ENCODE data around the gene ZNF438. TPM values are rescaled to one million over a fixed set of nuclear protein-coding genes. Genes with fewer than 3 reads are reported as not detected.

Gene ZNF438
- total RNA-seq, 1 experiment from 2014 or later, result 0.83 TPM

DNA sequence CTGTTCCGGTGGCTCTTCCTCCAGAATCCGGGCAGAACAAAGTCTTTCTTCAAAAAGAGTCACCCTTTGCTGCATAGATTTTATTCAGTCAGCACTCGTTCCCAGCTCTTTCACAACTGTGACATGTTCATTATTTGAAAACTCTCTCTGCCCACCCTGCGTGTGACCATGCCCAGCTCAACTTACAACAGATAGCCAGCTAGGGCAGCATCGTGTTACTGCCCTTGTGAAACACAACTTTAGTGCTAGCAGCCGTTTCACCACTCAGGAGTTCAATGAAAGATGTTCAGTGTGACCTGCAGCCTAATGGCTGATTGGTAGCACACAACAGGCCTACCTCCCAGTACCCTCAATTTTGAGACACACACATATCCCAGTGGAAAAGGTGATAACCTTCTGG is 57.9 kb downstream of the ZNF438 start:
- no peak overlapping the region for H3K14ac ChIP-seq (ENCODE audit: insufficient read depth, low read length)
- H3K4me2 ChIP-seq (ENCODE audit: insufficient read depth, insufficient read length, low read length), result no peak overlapping the region
- H3K9ac ChIP-seq (ENCODE audit: extremely low read depth, insufficient read length, low read length), result no peak overlapping the region
- H4K8ac ChIP-seq (replicated peaks; ENCODE audit: insufficient read length, low read depth, low read length), result no peak overlapping the region
- H3K27ac ChIP-seq (ENCODE audit: insufficient read length, low read depth, low read length), result no peak overlapping the region
- H3K79me1 ChIP-seq (ENCODE audit: insufficient read depth, low read depth, low read length, poor library complexity, severe bottlenecking), result no peaks in the 10 kb centered on the region
- H3K27me3 Mint-ChIP-seq (ENCODE audit: low read depth), result no peaks in the 10 kb centered on the region
- H3K4me3 Mint-ChIP-seq, result no peak overlapping the region
- no peak overlapping the region for H3K4ac ChIP-seq (ENCODE audit: low read depth, low read length)
- H3K27ac Mint-ChIP-seq, result no peak overlapping the region; a peak in 1 of 7 replicates
- DNase-seq, result no peak
- no peak overlapping the region for H3K23ac ChIP-seq (ENCODE audit: insufficient read length, low read depth, low read length)
- no peak overlapping the region for H2BK5ac ChIP-seq (ENCODE audit: insufficient read length, low read length)
- no peaks in the 10 kb centered on the region for H3K4me1 Mint-ChIP-seq
- no peak overlapping the region for H2BK12ac ChIP-seq (ENCODE audit: insufficient read length, low read depth, low read length)
- no peak overlapping the region for H2BK15ac ChIP-seq (ENCODE audit: low read depth, low read length)
- H3K79me2 ChIP-seq (ENCODE audit: insufficient read depth, low read length), result no peaks in the 10 kb centered on the region
- no peak overlapping the region for H3K56ac ChIP-seq (ENCODE audit: insufficient read length, low read depth, low read length)
- no peaks in the 10 kb centered on the region for H3K9me3 Mint-ChIP-seq
- H3K9me3 ChIP-seq (ENCODE audit: control insufficient read depth, low read depth, low read length), result no peaks in the 10 kb centered on the region
- H2AFZ ChIP-seq (ENCODE audit: low read length), result no peak overlapping the region
- H3K23me2 ChIP-seq (ENCODE audit: insufficient read length, low read depth, low read length, poor library complexity, severe bottlenecking), result no peaks in the 10 kb centered on the region
- WGBS (ENCODE audit: extremely low coverage, insufficient read length, low lambda C conversion rate), result no CpG with 5 or more reads among the region's 6 CpGs
- H4K91ac ChIP-seq (ENCODE audit: insufficient read length, low read depth, low read length), result no peak overlapping the region
- no peaks in the 10 kb centered on the region for H4K20me1 ChIP-seq (ENCODE audit: control insufficient read depth, insufficient read depth, insufficient read length)
- no peak overlapping the region for H2BK20ac ChIP-seq (ENCODE audit: low read depth, low read length, poor library complexity, severe bottlenecking)
- H3K18ac ChIP-seq (ENCODE audit: insufficient read length, low read depth, low read length), result no peak overlapping the region
- no peak overlapping the region for H4K5ac ChIP-seq (ENCODE audit: insufficient read length, low read depth, low read length)
- H3K4me1 ChIP-seq (ENCODE audit: insufficient read depth, low read length), result no peaks in the 10 kb centered on the region
- H2AK5ac ChIP-seq (ENCODE audit: insufficient read length, low read length), result no peak overlapping the region
- no peak for TF ChIP-seq CTCF (conservative IDR thresholded peaks at IDR 0.05)
- no peak overlapping the region for H2BK120ac ChIP-seq (ENCODE audit: low read depth, low read length, poor library complexity, severe bottlenecking)
- no peaks in the 10 kb centered on the region for H3K36me3 Mint-ChIP-seq (ENCODE audit: insufficient read depth in 1 of 3, low read depth in 3 of 3)
- H3T11ph ChIP-seq (ENCODE audit: low read length), result no peak overlapping the region
- no peaks in the 10 kb centered on the region for H3K27me3 ChIP-seq (ENCODE audit: insufficient read depth, low read length)
